Renal cortical epithelial cell (primary cell): ENCODE results near the gene TSPAN9. TPM values are rescaled to one million over a fixed set of nuclear protein-coding genes. Genes with fewer than 3 reads are reported as not detected.
A peak's percentile ranks its signal among the peaks of the same experiment; 100 is the strongest.

Experiments used
- DNase-seq: peaks from one replicate; pipeline ENCODE4 v3.0.0-alpha.2; 2011; ENCODE audit warnings: low read depth
- total RNA-seq: library from RNA; depleted of rRNA; stranded (reverse); fragments of >200 nt; gene quantifications from 2 replicates; pipeline ENCODE4 v1.2.3, GENCODE V29; 2014

Gene TSPAN9
- total RNA-seq, 1 donor from 2014 or later, result 91.3 TPM

GRCh38 chr12:3077572-3078081 is 448 bp downstream of the TSPAN9 start:
- DNase-seq, result no peak

- DNase-seq, result no peak
These were observed 1.1 kb downstream of the TSPAN9 start for GRCh38 chr12:3078086-3078820.

GRCh38 chr12:3081091-3081490 is 3.9 kb downstream of the TSPAN9 start:
- DNase-seq, result no peak

- no peak for DNase-seq
These were observed 4.7 kb downstream of the TSPAN9 start for GRCh38 chr12:3081886-3082285.

- no peak for DNase-seq
These were observed 6.2 kb downstream of the TSPAN9 start for GRCh38 chr12:3083241-3083920.

GRCh38 chr12:3083921-3084347 is 6.8 kb downstream of the TSPAN9 start:
- DNase-seq, result no peak

- DNase-seq, result no peak
These were observed 7.6 kb downstream of the TSPAN9 start for GRCh38 chr12:3084742-3085141.

- peak; percentile 80 for DNase-seq
These were observed 8.4 kb downstream of the TSPAN9 start for GRCh38 chr12:3085341-3086139.

- DNase-seq, result no peak
These were observed 9.0 kb downstream of the TSPAN9 start for GRCh38 chr12:3086211-3086610.

- DNase-seq, result no peak
These were observed 9.6 kb downstream of the TSPAN9 start for GRCh38 chr12:3086729-3087323.

- DNase-seq, result peak; percentile 37
These were observed 10.8 kb downstream of the TSPAN9 start for GRCh38 chr12:3087758-3088650.

- DNase-seq, result no peak
These were observed 12.4 kb downstream of the TSPAN9 start for GRCh38 chr12:3089588-3089987.

GRCh38 chr12:3090240-3091037 is 13.3 kb downstream of the TSPAN9 start:
- no peak for DNase-seq

- no peak for DNase-seq
These were observed 13.8 kb downstream of the TSPAN9 start for GRCh38 chr12:3091038-3091319.

- DNase-seq, result peak; percentile 69
These were observed 14.4 kb downstream of the TSPAN9 start for GRCh38 chr12:3091382-3092241.

- DNase-seq, result no peak
These were observed 15.6 kb downstream of the TSPAN9 start for GRCh38 chr12:3092764-3093163.

GRCh38 chr12:3097186-3097804 is 20.1 kb downstream of the TSPAN9 start:
- peak; percentile 47 for DNase-seq

GRCh38 chr12:3097836-3098235 is 20.7 kb downstream of the TSPAN9 start:
- peak; percentile 44 for DNase-seq

- DNase-seq, result no peak
These were observed 21.3 kb downstream of the TSPAN9 start for GRCh38 chr12:3098436-3098835.
